GM19193 (cell line): ENCODE measurements around the gene EIF4E2.

Experiments
- POLR2A ChIP-seq: IDR thresholded peaks from 4 replicates; pipeline ENCODE4 v1.6.1; 2011; ENCODE audit not compliant: insufficient read depth, insufficient read length; ENCODE audit errors: extremely low read depth

Gene EIF4E2

DNA sequence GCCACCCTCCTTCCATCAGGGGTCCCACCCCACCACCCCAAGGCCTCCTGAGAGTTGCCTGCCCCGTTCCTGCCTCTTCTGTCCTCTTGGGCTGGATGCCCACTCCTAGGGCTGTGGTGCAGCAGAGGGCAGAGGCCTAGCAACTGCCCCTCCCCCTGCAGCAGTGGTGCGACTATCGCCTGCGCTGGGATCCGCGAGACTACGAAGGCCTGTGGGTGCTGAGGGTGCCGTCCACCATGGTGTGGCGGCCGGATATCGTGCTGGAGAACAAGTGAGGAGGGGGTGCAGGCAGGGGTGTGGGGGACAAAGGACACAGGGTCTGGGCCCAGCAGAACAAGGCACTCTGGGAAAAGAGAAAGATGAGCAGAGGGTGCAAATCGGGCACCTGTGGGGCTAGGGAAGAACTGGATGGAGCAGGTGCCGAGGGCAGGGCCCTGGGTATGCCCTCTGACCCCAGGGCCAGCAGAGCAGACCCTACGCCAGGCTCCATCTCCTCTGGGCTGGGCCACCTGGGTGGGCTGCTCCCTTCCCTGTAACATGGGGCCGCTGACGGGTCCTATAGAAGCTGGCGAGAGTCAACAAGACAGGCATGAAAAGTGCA lies 9.9 kb upstream of the EIF4E2 start:
- no peak for TF ChIP-seq POLR2A

DNA sequence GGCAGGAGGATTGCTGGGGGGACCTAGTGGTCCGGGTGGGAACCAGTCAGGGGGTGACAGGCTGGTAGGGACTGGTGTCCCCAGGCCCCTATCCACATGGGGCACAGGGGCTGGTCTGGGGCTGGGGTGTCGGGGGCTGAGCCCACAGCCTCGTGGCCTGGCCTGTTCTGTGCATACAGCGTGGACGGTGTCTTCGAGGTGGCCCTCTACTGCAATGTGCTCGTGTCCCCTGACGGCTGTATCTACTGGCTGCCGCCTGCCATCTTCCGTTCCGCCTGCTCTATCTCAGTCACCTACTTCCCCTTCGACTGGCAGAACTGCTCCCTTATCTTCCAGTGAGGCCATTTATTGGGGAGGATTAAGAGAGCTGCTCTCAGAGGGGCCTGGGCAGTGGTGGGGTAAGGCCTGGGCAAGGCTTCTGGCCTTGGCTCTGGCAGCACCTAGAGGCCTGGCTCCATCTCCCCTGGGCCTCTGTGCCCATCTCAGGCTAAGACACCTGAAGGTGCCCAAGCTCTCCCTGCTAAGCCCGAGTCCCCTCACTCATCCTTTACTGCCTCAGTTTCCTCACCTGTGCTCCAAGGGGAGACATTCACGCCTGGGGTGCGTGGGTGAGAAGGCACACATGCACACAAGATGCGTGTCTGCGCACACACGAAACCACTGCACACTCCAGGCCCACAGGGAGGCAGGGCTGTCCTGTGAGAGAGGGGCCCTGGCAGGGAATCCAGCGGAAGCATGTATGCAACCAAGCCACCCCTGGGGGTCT lies 9.1 kb upstream of the EIF4E2 start:
- no peak for TF ChIP-seq POLR2A

DNA sequence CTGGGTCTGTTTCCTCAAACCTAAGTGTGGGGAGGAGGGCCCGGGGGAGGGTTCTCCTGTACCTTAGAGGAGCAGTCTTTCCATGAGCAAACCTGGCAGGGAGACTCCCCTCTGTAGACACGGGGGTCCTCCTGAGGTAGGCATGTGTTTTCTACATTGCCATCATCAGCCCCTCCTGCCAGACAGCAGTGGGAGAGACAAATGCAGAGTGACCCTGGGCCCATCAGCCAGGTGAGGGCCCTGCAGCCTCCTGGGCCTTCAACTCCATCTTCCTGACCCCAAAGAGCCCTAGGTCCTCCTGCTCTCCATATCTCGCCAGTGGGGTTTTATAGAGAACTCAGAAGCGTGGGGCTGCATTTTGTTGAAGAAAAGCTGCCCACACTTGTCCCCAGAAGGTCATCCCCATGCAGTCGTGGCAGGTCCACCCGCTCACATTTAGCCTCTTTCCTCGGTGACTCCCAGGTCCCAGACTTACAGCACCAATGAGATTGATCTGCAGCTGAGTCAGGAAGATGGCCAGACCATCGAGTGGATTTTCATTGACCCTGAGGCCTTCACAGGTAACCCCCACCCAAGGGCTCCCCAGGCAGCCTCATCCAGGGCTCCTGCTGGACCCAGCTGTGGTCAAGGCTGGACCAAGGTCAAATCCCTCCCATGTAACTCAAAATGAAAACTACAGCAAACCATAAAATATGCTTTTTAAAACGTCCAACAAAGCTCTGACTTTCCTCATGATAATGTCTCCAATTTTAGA lies 8.4 kb upstream of the EIF4E2 start:
- TF ChIP-seq POLR2A, result no peak

DNA sequence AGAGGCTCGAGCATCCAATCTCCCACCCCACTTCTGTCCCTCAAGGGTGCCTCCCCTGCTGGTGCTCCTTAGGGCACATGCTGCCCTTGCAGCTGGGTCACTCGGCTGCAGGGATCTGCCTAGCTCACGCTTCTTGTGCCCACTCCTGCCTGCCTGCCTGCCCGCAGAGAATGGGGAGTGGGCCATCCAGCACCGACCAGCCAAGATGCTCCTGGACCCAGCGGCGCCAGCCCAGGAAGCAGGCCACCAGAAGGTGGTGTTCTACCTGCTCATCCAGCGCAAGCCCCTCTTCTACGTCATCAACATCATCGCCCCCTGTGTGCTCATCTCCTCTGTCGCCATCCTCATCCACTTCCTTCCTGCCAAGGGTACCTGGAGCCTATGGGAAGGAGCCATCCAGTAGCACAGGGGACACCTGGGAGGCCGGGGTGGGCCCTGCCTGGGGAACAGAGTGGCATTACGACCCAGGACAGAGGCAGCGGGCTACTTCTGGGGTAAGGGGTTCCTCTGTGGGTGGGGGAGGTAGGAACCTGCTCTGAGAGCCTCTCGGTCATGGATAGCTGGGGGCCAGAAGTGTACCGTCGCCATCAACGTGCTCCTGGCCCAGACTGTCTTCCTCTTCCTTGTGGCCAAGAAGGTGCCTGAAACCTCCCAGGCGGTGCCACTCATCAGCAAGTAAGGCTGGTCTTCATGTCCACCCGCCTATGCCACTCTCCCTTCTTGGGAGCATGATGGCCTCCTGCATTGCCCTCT lies 7.6 kb upstream of the EIF4E2 start:
- no peak for TF ChIP-seq POLR2A

DNA sequence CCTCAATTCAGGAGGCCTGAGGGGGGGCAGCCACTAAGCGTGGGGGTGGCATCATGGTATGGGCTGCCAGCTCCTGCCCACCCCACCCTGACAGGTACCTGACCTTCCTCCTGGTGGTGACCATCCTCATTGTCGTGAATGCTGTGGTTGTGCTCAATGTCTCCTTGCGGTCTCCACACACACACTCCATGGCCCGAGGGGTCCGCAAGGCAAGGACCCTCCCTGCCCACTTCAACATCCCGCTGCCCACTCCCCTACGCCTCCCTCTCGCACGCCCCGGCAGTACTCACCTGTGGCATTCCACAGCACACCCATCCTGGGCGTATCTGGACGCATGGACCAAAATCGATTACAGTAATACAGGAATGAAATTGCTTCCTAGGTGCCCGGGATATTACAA lies 7.0 kb upstream of the EIF4E2 start:
- TF ChIP-seq POLR2A, result no peak

DNA sequence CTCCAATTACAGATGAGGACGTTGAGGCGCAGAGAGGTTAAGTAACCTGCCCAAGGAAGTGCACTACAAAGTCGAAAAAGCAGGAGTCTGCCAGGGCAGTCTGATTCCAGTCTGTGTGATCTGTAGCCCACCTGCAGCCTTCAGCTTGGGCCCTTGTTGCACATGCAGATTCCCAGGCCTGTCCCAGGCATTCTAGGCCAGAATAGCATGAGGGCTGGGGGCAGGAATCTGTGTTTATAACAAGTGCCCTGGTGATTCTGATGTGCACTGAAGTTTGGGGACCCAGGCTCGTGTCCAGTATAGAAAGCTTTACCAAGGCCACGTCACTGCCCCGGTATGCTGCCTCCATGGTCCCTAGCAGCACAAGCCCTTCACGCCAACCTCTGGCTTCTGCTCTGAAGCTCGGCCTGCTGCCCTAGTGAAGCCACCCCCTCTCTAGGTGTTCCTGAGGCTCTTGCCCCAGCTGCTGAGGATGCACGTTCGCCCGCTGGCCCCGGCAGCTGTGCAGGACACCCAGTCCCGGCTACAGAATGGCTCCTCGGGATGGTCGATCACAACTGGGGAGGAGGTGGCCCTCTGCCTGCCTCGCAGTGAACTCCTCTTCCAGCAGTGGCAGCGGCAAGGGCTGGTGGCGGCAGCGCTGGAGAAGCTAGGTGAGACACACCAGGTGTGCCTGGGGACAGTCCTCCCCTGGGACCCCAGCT lies 6.4 kb upstream of the EIF4E2 start:
- TF ChIP-seq POLR2A, result no peak

DNA sequence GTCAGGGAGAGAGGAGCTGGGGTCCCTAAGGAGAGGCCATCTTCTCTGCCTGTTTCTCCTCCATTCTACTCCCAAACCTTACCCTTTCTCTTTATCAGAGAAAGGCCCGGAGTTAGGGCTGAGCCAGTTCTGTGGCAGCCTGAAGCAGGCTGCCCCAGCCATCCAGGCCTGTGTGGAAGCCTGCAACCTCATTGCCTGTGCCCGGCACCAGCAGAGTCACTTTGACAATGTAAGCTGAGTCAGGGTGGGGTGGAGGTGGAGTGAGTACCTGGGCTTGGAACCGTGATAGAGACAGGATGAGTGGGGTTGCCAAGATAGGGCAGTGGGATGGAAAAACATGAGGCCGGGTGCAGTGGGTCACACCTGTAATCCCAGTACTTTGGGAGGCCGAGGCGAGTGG lies 5.8 kb upstream of the EIF4E2 start:
- no peak for TF ChIP-seq POLR2A

DNA sequence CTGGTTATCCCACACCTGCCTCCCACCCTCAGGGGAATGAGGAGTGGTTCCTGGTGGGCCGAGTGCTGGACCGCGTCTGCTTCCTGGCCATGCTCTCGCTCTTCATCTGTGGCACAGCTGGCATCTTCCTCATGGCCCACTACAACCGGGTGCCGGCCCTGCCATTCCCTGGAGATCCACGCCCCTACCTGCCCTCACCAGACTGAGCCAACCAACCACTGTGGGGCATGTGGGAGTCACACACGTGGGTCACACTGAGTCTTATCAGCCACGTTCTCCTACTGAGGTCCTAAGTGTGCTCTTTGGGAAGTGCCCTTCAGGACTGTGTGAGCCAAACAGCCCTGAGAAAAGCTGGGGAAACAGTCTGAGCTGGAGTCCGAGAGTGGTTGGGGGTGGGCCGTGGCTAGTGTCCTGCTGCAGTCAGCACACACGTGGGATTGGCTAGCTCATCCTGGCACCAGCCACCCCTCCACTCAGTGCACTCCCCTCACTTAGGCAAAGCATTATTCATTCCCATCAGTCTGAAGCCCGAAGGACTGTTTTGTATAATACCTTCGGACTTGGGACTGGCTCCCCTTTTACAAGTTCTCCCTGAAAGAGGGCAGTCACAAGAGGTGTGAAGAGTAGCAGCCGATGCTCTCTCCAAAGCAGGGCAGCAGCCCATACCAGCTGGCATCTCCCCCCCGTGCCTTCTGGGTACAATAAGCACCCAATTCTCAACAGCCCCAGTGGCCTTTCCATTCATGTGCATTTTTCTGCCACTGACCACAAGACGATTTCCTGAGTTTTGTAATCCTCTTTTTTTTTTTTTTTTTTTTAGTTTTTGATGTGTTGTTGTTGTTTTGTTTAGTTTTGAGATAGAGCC lies 4.7 kb upstream of the EIF4E2 start:
- no peak for TF ChIP-seq POLR2A

DNA sequence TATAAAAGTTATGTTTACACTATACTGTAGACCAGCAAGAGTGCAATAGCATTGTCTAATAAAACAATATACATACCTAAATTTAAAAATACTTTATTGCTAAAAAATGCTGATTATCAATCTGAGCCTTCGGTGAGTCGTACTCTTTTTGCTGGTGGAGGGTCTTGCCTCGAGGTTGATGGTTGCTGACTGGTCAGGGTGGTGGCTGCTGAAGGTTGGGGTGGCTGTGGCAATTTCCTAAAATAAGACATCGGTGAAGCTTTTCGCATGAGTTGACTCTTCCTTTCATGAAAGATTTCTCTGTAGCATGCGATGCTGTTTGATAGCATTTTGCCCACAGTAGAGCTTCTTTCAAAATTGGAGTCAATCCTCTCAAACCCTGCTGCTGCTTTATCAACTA lies 2.5 kb upstream of the EIF4E2 start:
- TF ChIP-seq POLR2A, result no peak

DNA sequence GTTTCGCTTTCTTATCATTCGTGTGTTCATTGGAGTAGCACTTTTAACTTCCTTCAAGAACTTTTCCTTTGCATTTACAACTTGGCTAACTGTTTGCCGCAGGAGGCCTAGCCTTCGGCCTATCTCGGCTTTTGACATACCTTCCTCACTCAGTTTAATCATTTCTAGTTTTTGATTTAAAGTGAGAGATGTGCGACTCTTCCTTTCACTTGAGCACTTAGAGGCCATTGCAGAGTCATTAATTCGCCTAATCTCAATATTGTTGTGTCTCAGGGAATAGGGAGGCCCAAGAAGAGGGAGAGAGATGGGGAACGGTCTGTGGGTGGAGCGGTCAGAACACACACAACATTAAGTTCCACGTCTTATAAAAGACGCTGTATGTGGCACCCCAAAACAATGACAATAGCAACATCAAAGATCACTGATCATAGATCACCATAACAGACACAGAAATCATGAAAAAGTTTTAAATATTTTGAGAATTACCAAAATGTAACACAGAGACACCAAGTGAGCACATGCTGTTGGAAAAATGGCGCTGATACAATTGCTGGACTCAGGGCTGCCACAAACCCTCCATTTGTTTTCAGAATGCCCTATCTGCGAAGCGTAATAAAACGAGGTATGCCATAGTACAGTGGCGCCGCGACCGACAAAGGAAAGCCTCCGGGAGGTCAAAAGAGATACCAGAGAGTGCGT lies 685 bp upstream of the EIF4E2 start:
- no peak for TF ChIP-seq POLR2A

DNA sequence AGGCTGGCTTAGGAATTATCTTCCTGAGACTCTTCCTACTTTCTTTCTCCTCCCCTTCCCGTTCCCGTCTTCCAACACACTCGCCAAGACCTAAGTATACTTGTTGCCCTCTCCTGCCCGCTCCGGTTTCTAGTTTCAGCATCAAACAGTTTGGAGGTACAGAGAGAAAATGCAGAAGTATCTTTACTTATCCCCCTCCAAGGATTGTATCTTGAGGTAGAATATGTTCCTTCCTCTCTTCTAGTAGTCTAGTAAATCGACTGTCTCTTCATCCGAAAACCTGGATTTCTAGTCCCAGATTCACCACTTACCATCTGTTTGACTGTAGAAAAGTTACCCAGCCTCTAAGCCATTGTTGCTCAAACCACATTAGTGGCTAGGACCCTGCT lies 755 bp downstream of the EIF4E2 start:
- TF ChIP-seq POLR2A, result no peak

DNA sequence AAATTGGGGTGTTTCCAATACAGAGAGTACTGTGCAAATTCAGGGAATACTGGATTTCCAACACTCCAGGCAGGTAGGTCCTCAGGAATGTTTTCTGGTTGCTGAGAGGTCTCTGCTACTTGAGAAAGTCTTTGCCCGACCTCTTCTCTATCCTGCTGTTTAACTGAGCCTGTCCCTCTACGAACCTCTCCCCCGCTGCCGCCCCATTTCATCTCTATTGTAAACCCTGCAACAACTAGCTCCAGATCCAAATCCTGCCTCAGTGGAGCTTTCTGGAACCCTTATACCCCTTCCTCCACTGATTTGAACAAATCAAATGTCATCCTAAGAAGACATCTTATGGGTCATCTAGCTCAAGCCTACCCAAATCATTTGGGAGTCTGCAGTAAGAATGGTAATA lies 1.3 kb downstream of the EIF4E2 start:
- no peak for TF ChIP-seq POLR2A

DNA sequence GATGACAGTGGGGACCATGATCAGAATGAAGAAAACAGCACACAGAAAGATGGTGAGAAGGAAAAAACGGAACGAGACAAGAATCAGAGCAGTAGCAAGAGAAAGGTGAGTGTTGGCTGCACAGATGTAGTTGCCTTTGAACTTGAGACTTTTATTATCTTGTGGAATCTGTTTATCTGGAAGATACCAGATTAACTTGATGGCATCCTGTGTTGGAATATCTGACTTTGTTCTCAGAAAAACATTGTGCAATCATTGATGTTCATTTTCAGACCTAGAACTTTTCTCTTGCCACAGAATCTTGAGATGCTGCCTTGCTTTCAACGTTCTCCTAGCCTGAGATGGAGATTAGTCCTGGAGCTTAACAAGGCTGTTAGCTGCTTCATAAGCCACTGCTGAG lies 5.9 kb downstream of the EIF4E2 start:
- TF ChIP-seq POLR2A, result no peak
